ENCODE measurements around the gene UCK2. TPM values are rescaled to one million over a fixed set of nuclear protein-coding genes. Genes with fewer than 3 reads are reported as not detected.
A peak's percentile ranks its signal among the peaks of the same experiment; 100 is the strongest.

UCK2 gene
- total and polyA plus RNA-seq, 12 donors = 6.7 to 36.4 (median 11.3) TPM

- DNase-seq (no peak), ATAC-seq (no peak)
- H3K27me3 ChIP-seq = no peaks in the 10 kb centered on the region
- peaks cover 0 to 32% (median 15%) of the 10 kb centered on the region in 9 donors for H3K4me1 ChIP-seq
- peak overlapping the region in 1 of 10 donors; percentile 88 for H3K4me3 ChIP-seq
- intact Hi-C loops (cut with DNase I) = loop anchor here in 6 of 10 donors (5.0 to 10.0 kb wide), 6 partner anchors 58 to 82 kb away; partner anchors contain the start of gene TMCO1 (in 1 of the 6)
- no peaks in the 10 kb centered on the region for H3K9me3 ChIP-seq
- H3K27ac ChIP-seq = no peak overlapping the region
- no peak for TF ChIP-seq CTCF (IDR thresholded peaks at IDR 0.05)
- 81 to 94% methylated on average over 3 to 4 of the region's 4 CpGs for WGBS, 2 donors
- H3K36me3 ChIP-seq = no peaks in the 10 kb centered on the region
These were observed 2.5 kb downstream of the UCK2 start for GRCh38 chr1:165829888-165830287.

GRCh38 chr1:165831146-165831545, 3.7 kb downstream of the UCK2 start:
- no peaks in the 10 kb centered on the region for H3K9me3 ChIP-seq
- H3K27me3 ChIP-seq = no peaks in the 10 kb centered on the region
- DNase-seq (no peak), ATAC-seq (no peak)
- no peak overlapping the region for H3K27ac ChIP-seq
- H3K4me1 ChIP-seq = peaks cover 0 to 32% (median 15%) of the 10 kb centered on the region in 9 donors
- no peak overlapping the region for H3K4me3 ChIP-seq
- H3K36me3 ChIP-seq = no peaks in the 10 kb centered on the region
- intact Hi-C loops (cut with DNase I) = loop anchor here in 2 of 10 donors (10.0 kb wide), 2 partner anchors 64 to 74 kb away; no protein-coding TSS in a partner anchor
- no peak for TF ChIP-seq CTCF (IDR thresholded peaks at IDR 0.05)
- whole genome bisulfite sequencing, 2 donors = 98% methylated on average over 3 of the region's 3 CpGs

GRCh38 chr1:165832902-165833301, 5.5 kb downstream of the UCK2 start:
- Histone ChIP-seq H3K4me3 (no peak overlapping the region), H3K9me3 (no peaks in the 10 kb centered on the region), H3K27me3 (no peaks in the 10 kb centered on the region), H3K36me3 (no peaks in the 10 kb centered on the region), H3K4me1 (peaks cover 0 to 36% (median 15%) of the 10 kb centered on the region in 9 donors), H3K27ac (no peak overlapping the region)
- intact Hi-C loops (cut with DNase I) = loop anchor here in 2 of 10 donors (10.0 kb wide), 2 partner anchors 62 to 72 kb away; no protein-coding TSS in a partner anchor
- DNase-seq (no peak), ATAC-seq (no peak)
- 73 to 77% methylated on average over 9 of the region's 9 CpGs for WGBS, 2 donors
- TF ChIP-seq CTCF (IDR thresholded peaks at IDR 0.05) = no peak

- intact Hi-C loops (cut with DNase I) = loop anchor here in 2 of 10 donors (10.0 kb wide), 2 partner anchors 61 to 71 kb away; no protein-coding TSS in a partner anchor
- Histone ChIP-seq H3K27me3 (no peaks in the 10 kb centered on the region), H3K4me1 (peaks cover 0 to 41% (median 19%) of the 10 kb centered on the region in 9 donors), H3K27ac (no peak overlapping the region), H3K9me3 (no peaks in the 10 kb centered on the region), H3K4me3 (no peak overlapping the region), H3K36me3 (no peaks in the 10 kb centered on the region)
- ATAC-seq (no peak), DNase-seq (no peak)
- 84 to 85% methylated on average over 2 of the region's 2 CpGs for WGBS, 2 donors
- no peak for TF ChIP-seq CTCF (IDR thresholded peaks at IDR 0.05)
These were observed 5.9 kb downstream of the UCK2 start for GRCh38 chr1:165833358-165833757.

Measured in heart right ventricle (tissue), 16 donors.